Measurements from ENCODE around the gene CTBP1. TPM values are rescaled to one million over a fixed set of nuclear protein-coding genes. Genes with fewer than 3 reads are reported as not detected.
A peak's percentile ranks its signal among the peaks of the same experiment; 100 is the strongest.

CTBP1 gene
- total RNA-seq, 1 experiment from 2014 or later: 223 TPM

DNA sequence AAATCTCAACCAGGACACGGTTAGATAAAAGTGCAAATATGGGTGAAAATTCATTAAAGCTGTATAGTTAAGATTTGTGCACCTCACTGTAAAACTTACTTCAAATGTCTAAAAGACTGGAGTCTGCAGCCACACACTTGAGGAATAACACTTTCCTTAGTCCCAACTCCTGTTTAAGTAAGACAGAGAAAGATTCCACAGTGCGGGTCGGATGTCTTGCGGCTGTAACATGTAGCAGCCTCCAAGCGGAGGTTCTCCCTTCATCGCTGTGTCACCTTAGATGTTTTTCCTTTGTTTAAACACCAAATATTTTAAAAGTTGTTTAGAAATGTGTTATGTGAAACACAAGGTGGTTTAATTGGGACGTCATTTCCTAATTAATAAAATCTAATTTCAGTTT lies 39.9 kb upstream of the CTBP1 start:
- Histone ChIP-seq H3K36me3 (ENCODE audit: low read depth, low read length) (no peaks in the 10 kb centered on the region), H3K27me3 (ENCODE audit: low read length) (no peaks in the 10 kb centered on the region), H2AFZ (ENCODE audit: low read length) (peak overlapping the region; percentile 87), H3K79me2 (ENCODE audit: low read length) (peaks cover 42% of the 10 kb centered on the region), H3K9ac (ENCODE audit: low read length) (peak overlapping the region; percentile 94), H4K20me1 (ENCODE audit: low read length) (peaks cover 17% of the 10 kb centered on the region), H3K9me3 (ENCODE audit: low read length) (no peaks in the 10 kb centered on the region), H3K4me3 (ENCODE audit: low read length) (peak overlapping the region; percentile 97), H3K27ac (ENCODE audit: low read length) (peak overlapping the region; percentile 55; the same call in 1 of the 2 replicates), H3F3A (ENCODE audit: low read length, unreplicated experiment) (no peaks in the 10 kb centered on the region), H3K4me2 (ENCODE audit: low read length) (peak overlapping the region; percentile 94), H3K4me1 (ENCODE audit: insufficient read depth, low read length) (peaks cover 20% of the 10 kb centered on the region), H3K9me2 (replicated peaks; ENCODE audit: low read length) (no peaks in the 10 kb centered on the region)
- intact Hi-C loops (cut with micrococcal nuclease): loop anchor here (5.0 kb wide), 1 partner anchor 59 kb away; the partner anchor contains the start of gene UVSSA
- ATAC-seq (no peak), DNase-seq (no peak)
- BruUV-seq (replicated peaks): no TSS peak
- ChIA-PET POLR2A (ENCODE audit: unreplicated experiment) (no interaction called here), CTCF (no interaction called here)
- TF ChIP-seq, protein P1, sequence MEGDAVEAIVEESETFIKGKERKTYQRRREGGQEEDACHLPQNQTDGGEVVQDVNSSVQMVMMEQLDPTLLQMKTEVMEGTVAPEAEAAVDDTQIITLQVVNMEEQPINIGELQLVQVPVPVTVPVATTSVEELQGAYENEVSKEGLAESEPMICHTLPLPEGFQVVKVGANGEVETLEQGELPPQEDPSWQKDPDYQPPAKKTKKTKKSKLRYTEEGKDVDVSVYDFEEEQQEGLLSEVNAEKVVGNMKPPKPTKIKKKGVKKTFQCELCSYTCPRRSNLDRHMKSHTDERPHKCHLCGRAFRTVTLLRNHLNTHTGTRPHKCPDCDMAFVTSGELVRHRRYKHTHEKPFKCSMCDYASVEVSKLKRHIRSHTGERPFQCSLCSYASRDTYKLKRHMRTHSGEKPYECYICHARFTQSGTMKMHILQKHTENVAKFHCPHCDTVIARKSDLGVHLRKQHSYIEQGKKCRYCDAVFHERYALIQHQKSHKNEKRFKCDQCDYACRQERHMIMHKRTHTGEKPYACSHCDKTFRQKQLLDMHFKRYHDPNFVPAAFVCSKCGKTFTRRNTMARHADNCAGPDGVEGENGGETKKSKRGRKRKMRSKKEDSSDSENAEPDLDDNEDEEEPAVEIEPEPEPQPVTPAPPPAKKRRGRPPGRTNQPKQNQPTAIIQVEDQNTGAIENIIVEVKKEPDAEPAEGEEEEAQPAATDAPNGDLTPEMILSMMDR (conservative IDR thresholded peaks at IDR 0.05; ENCODE audit: low read depth, low read length): no peak
- TF ChIP-seq EZH2phosphoT487 (IDR thresholded peaks at IDR 0.05; ENCODE audit: borderline replicate concordance, low read length): no peak
- no peak for TF ChIP-seq EZH2 (IDR thresholded peaks at IDR 0.05; ENCODE audit: low read length, unreplicated experiment)

DNA sequence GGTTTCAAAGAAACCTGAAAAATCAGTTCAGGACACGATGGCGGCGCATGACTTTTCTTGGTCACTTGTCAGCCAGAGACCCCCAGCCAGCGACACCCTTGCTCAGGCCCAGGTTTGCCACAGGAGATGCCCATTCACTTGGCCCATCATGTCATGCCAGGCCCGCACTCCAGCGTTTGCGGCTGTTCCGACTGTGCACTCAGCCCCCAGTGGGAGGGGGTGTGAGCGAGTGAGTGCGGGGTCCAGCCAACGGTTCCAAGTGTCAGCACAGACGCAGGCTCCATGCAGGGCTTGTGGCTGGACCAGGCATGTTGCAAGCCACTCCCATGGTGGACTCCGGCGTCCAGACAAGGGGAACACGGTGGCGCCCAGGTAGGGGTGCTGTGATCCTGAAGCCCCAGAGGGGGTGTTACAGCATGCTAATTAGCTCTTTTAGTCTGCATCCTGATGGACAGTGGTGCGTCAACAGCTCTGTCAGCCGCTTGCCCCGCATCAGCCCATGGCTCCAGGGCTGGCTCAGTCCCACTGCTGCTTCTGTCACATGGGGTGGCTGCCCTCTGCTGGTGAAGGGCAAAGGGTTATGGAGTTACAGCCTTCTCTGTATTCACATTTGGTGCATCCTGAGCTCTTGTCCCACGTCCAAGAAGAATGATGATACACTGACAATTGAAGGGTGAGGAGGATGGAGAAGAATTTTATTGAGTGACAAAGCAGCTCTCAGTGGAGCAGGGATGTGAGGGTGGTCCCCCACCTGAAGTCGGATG lies 37.0 kb upstream of the CTBP1 start:
- no peak overlapping the region for H3K9ac ChIP-seq (ENCODE audit: low read length)

More for the DNA sequence above, 37.0 kb upstream of the CTBP1 start:
- Histone ChIP-seq H3K4me3 (ENCODE audit: low read length) (no peak overlapping the region), H3F3A (ENCODE audit: low read length, unreplicated experiment) (no peaks in the 10 kb centered on the region), H3K9me2 (replicated peaks; ENCODE audit: low read length) (no peaks in the 10 kb centered on the region), H3K27ac (ENCODE audit: low read length) (no peak overlapping the region), H3K27me3 (ENCODE audit: low read length) (no peaks in the 10 kb centered on the region), H2AFZ (ENCODE audit: low read length) (no peak overlapping the region), H3K36me3 (ENCODE audit: low read depth, low read length) (no peaks in the 10 kb centered on the region), H3K9me3 (ENCODE audit: low read length) (no peaks in the 10 kb centered on the region), H3K4me1 (ENCODE audit: insufficient read depth, low read length) (peaks cover 11% of the 10 kb centered on the region), H3K4me2 (ENCODE audit: low read length) (no peak overlapping the region), H3K79me2 (ENCODE audit: low read length) (peaks cover 14% of the 10 kb centered on the region), H4K20me1 (ENCODE audit: low read length) (0 out of 2 replicates have a peak, but pooled peaks cover 2% of the 10 kb centered on the region)
- TF ChIP-seq EZH2 (IDR thresholded peaks at IDR 0.05; ENCODE audit: low read length, unreplicated experiment): no peak
- TF ChIP-seq, protein P1 (conservative IDR thresholded peaks at IDR 0.05; ENCODE audit: low read depth, low read length): 0 out of 2 replicates have a peak, but pooled peaks have one; percentile 15
- no TSS peak for BruUV-seq (replicated peaks)
- DNase-seq (peak; percentile 7), ATAC-seq (no peak)
- intact Hi-C loops (cut with micrococcal nuclease): loop anchor here (5.0 kb wide), 1 partner anchor 61 kb away; the partner anchor contains the start of gene UVSSA
- POLR2A ChIA-PET (ENCODE audit: unreplicated experiment): no interaction called here
- CTCF ChIA-PET: no interaction called here

Data from PC-3 (cell line).